OCI-LY7 (cell line): ENCODE measurements around the gene GOLPH3.
"Not testable (repeated sequence)": the region's sequence is repeated elsewhere in the genome, so short reads cannot be mapped to it uniquely, and the experiment has no call there.

Experiments
- CTCF ChIP-seq: fragments of 200-600 bp; sonication (generic); conservative IDR thresholded peaks from 2 replicates; pipeline ENCODE4 v1.5.1; 2014; ENCODE audit warnings: mild to moderate bottlenecking, antibody characterized with exemption, low read length, moderate library complexity, mixed read lengths
- EZH2phosphoT487 ChIP-seq: fragments of 200-600 bp; sonication (generic); IDR thresholded peaks from 2 replicates; pipeline ENCODE4 v1.6.1; 2018; ENCODE audit warnings: low read depth, borderline replicate concordance, mild to moderate bottlenecking, mixed run types, antibody characterized with exemption, low read length, moderate library complexity, mixed read lengths

- not testable (repeated sequence) for TF ChIP-seq CTCF, EZH2phosphoT487
These were observed 95.3 kb downstream of the GOLPH3 start for GRCh38 chr5:32078855-32079254.
